GM12878 (cell line): ENCODE measurements around the gene CCSER1. TPM values are rescaled to one million over a fixed set of nuclear protein-coding genes. Genes with fewer than 3 reads are reported as not detected.

ENCODE experiments used
- BCL11A ChIP-seq: IDR thresholded peaks from 2 replicates; pipeline ENCODE4 v1.6.1; 2011; ENCODE audit warnings: low read depth, low read length
- CHD1 ChIP-seq: IDR thresholded peaks from 2 replicates; pipeline ENCODE4 v1.6.1; 2012; ENCODE audit warnings: low read depth, low read length, improper control_type of control experiment
- CTCF ChIP-seq, 3 experiments: IDR thresholded peaks in 2 of 3; conservative IDR thresholded peaks in 1 of 3; 2 replicates each; pipeline ENCODE4 v1.5.1; 2011; ENCODE audit warnings: low read depth in 3 of 3, low read length in 3 of 3, mild to moderate bottlenecking in 3 of 3, control low read depth in 2 of 3, moderate library complexity in 2 of 3, inconsistent platforms in 1 of 3, mixed read lengths in 1 of 3; ENCODE audit not compliant: control insufficient read depth in 2 of 3, insufficient read depth in 1 of 3; ENCODE audit errors: extremely low read depth in 1 of 3
- FOXM1 ChIP-seq: IDR thresholded peaks from 2 replicates; pipeline ENCODE4 v1.6.1; 2012; ENCODE audit warnings: low read depth, mild to moderate bottlenecking, inconsistent platforms, low read length, moderate library complexity
- IRF4 ChIP-seq: IDR thresholded peaks from 2 replicates; pipeline ENCODE4 v1.6.1; 2011; ENCODE audit warnings: low read depth, low read length
- KLF5 ChIP-seq: fragments of 450-650 bp; IDR thresholded peaks from 2 replicates; pipeline ENCODE4 v1.6.1; 2014; ENCODE audit warnings: mild to moderate bottlenecking; ENCODE audit not compliant: partially characterized antibody
- NFIC ChIP-seq: IDR thresholded peaks from 2 replicates; pipeline ENCODE4 v1.6.1; 2012; ENCODE audit warnings: low read depth, mild to moderate bottlenecking, inconsistent platforms, low read length, moderate library complexity
- PAX5 ChIP-seq: IDR thresholded peaks from 2 replicates; pipeline ENCODE4 v1.6.1; 2011; ENCODE audit warnings: low read depth, low read length, borderline replicate concordance
- PBX3 ChIP-seq: IDR thresholded peaks from 2 replicates; pipeline ENCODE4 v1.6.1; 2011; ENCODE audit warnings: mild to moderate bottlenecking, low read depth, low read length, moderate library complexity; ENCODE audit not compliant: insufficient replicate concordance
- PML ChIP-seq: IDR thresholded peaks from 2 replicates; pipeline ENCODE4 v1.6.1; 2012; ENCODE audit warnings: low read length, inconsistent platforms
- POLR2AphosphoS2 ChIP-seq: IDR thresholded peaks from 2 replicates; pipeline ENCODE4 v1.6.1; 2011; ENCODE audit warnings: low read depth, mild to moderate bottlenecking, low read length, improper control_type of control experiment, moderate library complexity
- SUPT20H ChIP-seq: IDR thresholded peaks from 2 replicates; pipeline ENCODE4 v1.6.1; 2011; ENCODE audit warnings: low read depth, mild to moderate bottlenecking, low read length, moderate library complexity, borderline replicate concordance; ENCODE audit not compliant: control insufficient read depth
- ZBTB4 ChIP-seq: fragments of 450-650 bp; formaldehyde crosslinking; IDR thresholded peaks from 2 replicates; pipeline ENCODE4 v1.4.0; 2022; ENCODE audit warnings: mild to moderate bottlenecking, moderate library complexity
- ZNF687 ChIP-seq: fragments of 450-650 bp; IDR thresholded peaks from 2 replicates; pipeline ENCODE4 v1.6.1; 2017; ENCODE audit warnings: mild to moderate bottlenecking, moderate library complexity
- polyA plus RNA-seq, 11 experiments: library from polyadenylated mRNA; depleted of rRNA in 4 of 11; unstranded in 6 of 11; stranded (reverse) in 5 of 11; fragments of >200 nt; fragmentation: Nextera tagmentation in 4 of 11; fragmentation: Illumina TruSeq in 1 of 11; extraction: Ambion mirVana in 4 of 11; extraction: Trizol in 1 of 11; gene quantifications; 1 replicate in 1 of 11; 2 replicates in 10 of 11; pipeline versions ENCODE4 v1.2.1 to v1.2.3, GENCODE V29; 2011 to 2016; ENCODE audit warnings: inconsistent platforms in 2 of 11, missing spikeins in 2 of 11, low read depth in 1 of 11
- total RNA-seq, 4 experiments: library from RNA; depleted of rRNA in 3 of 4; stranded (reverse); fragments of >200 nt in 3 of 4; fragmentation: Illumina TruSeq in 1 of 4; extraction: Trizol in 1 of 4; gene quantifications; 2 replicates each; pipeline versions ENCODE4 v1.2.1 to v1.2.3, GENCODE V29; 2013 to 2021

The CCSER1 gene
- total and polyA plus RNA-seq, 10 of the 15 experiments (the other 5 are each of a cell fraction or from before 2014, with no cell fraction given) = 0.22 to 2.7 (median 1.0) TPM

- TF ChIP-seq ZBTB4 (CRISPR knock-in tag) (no peak), POLR2AphosphoS2 (no peak), PBX3 (no peak), SUPT20H (no peak), FOXM1 (no peak), CHD1 (no peak), PML (no peak), NFIC (no peak), BCL11A (no peak), IRF4 (no peak), ZNF687 (no peak), CTCF (IDR thresholded peaks at IDR 0.05 in 2 of 3, conservative IDR thresholded peaks at IDR 0.05 in 1 of 3; ENCODE audit: control insufficient read depth in 2 of 3, extremely low read depth in 1 of 3, insufficient read depth in 1 of 3, low read depth in 3 of 3, low read length in 3 of 3) (peak in 1 of 3 experiments; percentile 35; a peak in 1 of 6 replicates), KLF5 (no peak), PAX5 (no peak)
Measured at GRCh38 chr4:91502365-91502764, 1375.2 kb downstream of the CCSER1 start (continued).
